Measurements from ENCODE around the gene GET4. TPM values are rescaled to one million over a fixed set of nuclear protein-coding genes. Genes with fewer than 3 reads are reported as not detected.

Gene GET4
- total and polyA plus RNA-seq, 2 of the 8 experiments (the other 6 are each of a cell fraction or from before 2014, with no cell fraction given) = 56.7 to 74.1 TPM

- peaks cover 5% of the 10 kb centered on the region; the same call in 1 of the 2 replicates for H3K23me2 ChIP-seq (ENCODE audit: low read depth, low read length)
- H3K4me2 ChIP-seq (ENCODE audit: insufficient read depth in 1 of 2, low read depth in 2 of 2, low read length in 2 of 2) = no peak overlapping the region
- H3K36me3 ChIP-seq (ENCODE audit: control insufficient read depth in 2 of 4, insufficient read depth in 4 of 4, low read length in 3 of 4) = peaks cover 0 to 5% (median 3%) of the 10 kb centered on the region in 4 experiments; a peak in 2 of 8 replicates
- no peak overlapping the region for H4K8ac ChIP-seq (ENCODE audit: extremely low read depth, insufficient read depth, low read length)
- WGBS, 2 experiments (ENCODE audit: extremely low coverage in 1 of 2, insufficient coverage in 1 of 2, insufficient read length in 1 of 2, insufficient replicate concordance in 2 of 2, low coverage in 1 of 2, low lambda C conversion rate in 2 of 2, missing lambda C conversion rate in 1 of 2) = 91% methylated on average over 20 of the region's 20 CpGs; no CpG with 5 or more reads in 1 of the 2 experiments
- H3K4me1 ChIP-seq (replicated peaks in 1 of 4; ENCODE audit: control insufficient read depth in 3 of 4, insufficient read depth in 4 of 4, low read length in 3 of 4) = peaks cover 0 to 5% (median 0%) of the 10 kb centered on the region in 4 experiments; a peak in 3 of 7 replicates
- no peak overlapping the region for H2BK15ac ChIP-seq (ENCODE audit: low read length)
- H3K4me3 ChIP-seq (ENCODE audit: extremely low read depth in 1 of 4, insufficient read depth in 2 of 4, low read depth in 3 of 4, low read length in 4 of 4) = no peak overlapping the region
- peaks cover 43 to 52% of the 10 kb centered on the region in 2 experiments for H4K20me1 ChIP-seq (replicated peaks in 1 of 2; ENCODE audit: control insufficient read depth in 1 of 2, insufficient read depth in 2 of 2, low read length in 2 of 2)
- no peak overlapping the region for H4K91ac ChIP-seq (replicated peaks; ENCODE audit: insufficient read length, low read length)
- no peak overlapping the region for H3K18ac ChIP-seq (ENCODE audit: extremely low read depth, low read length)
- H3K23ac ChIP-seq (ENCODE audit: insufficient read length) = no peak overlapping the region
- no peak overlapping the region for H2BK20ac ChIP-seq (ENCODE audit: low read length)
- H3K56ac ChIP-seq (replicated peaks; ENCODE audit: insufficient read length, low read depth, low read length) = no peak overlapping the region
- ChIA-PET CTCF (ENCODE audit: partially characterized antibody) (interaction anchor here (1.2 kb wide), 1 partner anchor 17 kb away, joined by 3 read pairs; no protein-coding TSS in a partner anchor), POLR2A (ENCODE audit: partially characterized antibody) (interaction anchor here (1.6 kb wide), 1 partner anchor 17 kb away, joined by 3 read pairs; no protein-coding TSS in a partner anchor)
- no peak overlapping the region for H3K14ac ChIP-seq (ENCODE audit: insufficient read length)
- no peaks in the 10 kb centered on the region for H3K27me3 ChIP-seq (replicated peaks in 1 of 4; ENCODE audit: control insufficient read depth in 3 of 4, extremely low read depth in 1 of 4, insufficient read depth in 3 of 4, low read length in 3 of 4)
- H3K27ac ChIP-seq (ENCODE audit: low read depth, low read length) = no peak overlapping the region
- no peak overlapping the region for H4K5ac ChIP-seq (ENCODE audit: insufficient read length, low read depth, low read length)
- no peak overlapping the region for H3K4ac ChIP-seq (replicated peaks; ENCODE audit: insufficient read length, low read depth, low read length)
- no peak overlapping the region for H2AK5ac ChIP-seq (ENCODE audit: low read depth, low read length)
- no peak overlapping the region for H2BK120ac ChIP-seq (replicated peaks; ENCODE audit: low read depth, low read length)
- TF ChIP-seq RAD21 (IDR thresholded peaks at IDR 0.05 in 1 of 2, conservative IDR thresholded peaks at IDR 0.05 in 1 of 2; ENCODE audit: low read depth in 2 of 2, low read length in 2 of 2) = no peak
- TF ChIP-seq SP2 (IDR thresholded peaks at IDR 0.05; ENCODE audit: low read length) = no peak
- TF ChIP-seq KDM1A (IDR thresholded peaks at IDR 0.05; ENCODE audit: borderline replicate concordance, low read length) = no peak
- no peak for TF ChIP-seq RFX5 (IDR thresholded peaks at IDR 0.05; ENCODE audit: borderline replicate concordance, low read depth, low read length)
- no peak for TF ChIP-seq SRF (IDR thresholded peaks at IDR 0.05; ENCODE audit: low read depth, low read length)
- TF ChIP-seq BRCA1 (IDR thresholded peaks at IDR 0.05; ENCODE audit: low read depth, low read length) = no peak
- no peak overlapping the region for H2BK5ac ChIP-seq (ENCODE audit: low read depth, low read length)
- no peak overlapping the region for H2BK12ac ChIP-seq (ENCODE audit: low read depth, low read length)
- H3K79me2 ChIP-seq (ENCODE audit: control insufficient read depth in 1 of 2, insufficient read depth in 2 of 2, low read length in 2 of 2) = peaks cover 57 to 95% of the 10 kb centered on the region in 2 experiments
- no peak overlapping the region for H2AFZ ChIP-seq (ENCODE audit: low read length)
- DNase-seq (ENCODE audit: low read depth in 1 of 2, low spot score in 2 of 2) (no peak), FAIRE-seq (no peak)
- H3K9ac ChIP-seq (replicated peaks in 1 of 4; ENCODE audit: extremely low read depth in 1 of 4, low read depth in 3 of 4, low read length in 3 of 4) = no peak overlapping the region
- peaks cover 22% of the 10 kb centered on the region for H3K79me1 ChIP-seq (ENCODE audit: low read depth, low read length)
- no peaks in the 10 kb centered on the region for H3K9me3 ChIP-seq (ENCODE audit: insufficient read depth in 2 of 2, low read depth in 1 of 2, low read length in 1 of 2)
Measured at GRCh38 chr7:881441-882234, 5.3 kb downstream of the GET4 start.

Measured in H1 (cell line).